SK-N-MC (cell line): ENCODE data around the gene RUVBL2.

ENCODE experiments used
- EZH2 ChIP-seq: fragments of 200-600 bp; sonication (generic); IDR thresholded peaks from one replicate; pipeline ENCODE4 v1.6.1; 2017; ENCODE audit warnings: antibody characterized with exemption
- POLR2AphosphoS5 ChIP-seq: IDR thresholded peaks from 2 replicates; pipeline ENCODE4 v1.6.1; 2012; ENCODE audit warnings: mild to moderate bottlenecking, low read depth, low read length, borderline replicate concordance

- no peak for TF ChIP-seq EZH2
- no peak for TF ChIP-seq POLR2AphosphoS5
Observed at GRCh38 chr19:48982280-48982679, 11.4 kb upstream of the RUVBL2 start.
